ENCODE measurements around the gene ACTN2.

The ACTN2 gene

GRCh38 chr1:236691348-236691747 is 5.0 kb downstream of the ACTN2 start:
- no peak for DNase-seq (ENCODE audit: low read depth, low spot score)

- DNase-seq (ENCODE audit: low read depth, low spot score), result no peak
Measured at GRCh38 chr1:236692128-236692527, 5.8 kb downstream of the ACTN2 start.

- no peak for DNase-seq (ENCODE audit: low read depth, low spot score)
Measured at GRCh38 chr1:236692742-236693141, 6.4 kb downstream of the ACTN2 start.

GRCh38 chr1:236699366-236699765 is 13.1 kb downstream of the ACTN2 start:
- no peak for DNase-seq (ENCODE audit: low read depth, low spot score)

- no peak for DNase-seq (ENCODE audit: low read depth, low spot score)
Measured at GRCh38 chr1:236700903-236701302, 14.6 kb downstream of the ACTN2 start.

GRCh38 chr1:236701782-236702181 is 15.5 kb downstream of the ACTN2 start:
- no peak for DNase-seq (ENCODE audit: low read depth, low spot score)

- no peak for DNase-seq (ENCODE audit: low read depth, low spot score)
Measured at GRCh38 chr1:236702791-236703394, 16.6 kb downstream of the ACTN2 start.

- DNase-seq (ENCODE audit: low read depth, low spot score), result no peak
Measured at GRCh38 chr1:236705771-236706170, 19.5 kb downstream of the ACTN2 start.

- DNase-seq (ENCODE audit: low read depth, low spot score), result no peak
Measured at GRCh38 chr1:236706183-236706582, 19.9 kb downstream of the ACTN2 start.

GRCh38 chr1:236710328-236710892 is 24.1 kb downstream of the ACTN2 start:
- DNase-seq (ENCODE audit: low read depth, low spot score), result no peak

GRCh38 chr1:236716160-236716559 is 29.9 kb downstream of the ACTN2 start:
- no peak for DNase-seq (ENCODE audit: low read depth, low spot score)

GRCh38 chr1:236717811-236718210 is 31.5 kb downstream of the ACTN2 start:
- no peak for DNase-seq (ENCODE audit: low read depth, low spot score)

GRCh38 chr1:236718328-236718727 is 32.0 kb downstream of the ACTN2 start:
- DNase-seq (ENCODE audit: low read depth, low spot score), result no peak

- no peak for DNase-seq (ENCODE audit: low read depth, low spot score)
Measured at GRCh38 chr1:236720206-236720605, 33.9 kb downstream of the ACTN2 start.

GRCh38 chr1:236720611-236721010 is 34.3 kb downstream of the ACTN2 start:
- no peak for DNase-seq (ENCODE audit: low read depth, low spot score)

GRCh38 chr1:236724049-236724448 is 37.8 kb downstream of the ACTN2 start:
- no peak for DNase-seq (ENCODE audit: low read depth, low spot score)

- DNase-seq (ENCODE audit: low read depth, low spot score), result no peak
Measured at GRCh38 chr1:236724506-236724905, 38.2 kb downstream of the ACTN2 start.

GRCh38 chr1:236725668-236726067 is 39.4 kb downstream of the ACTN2 start:
- no peak for DNase-seq (ENCODE audit: low read depth, low spot score)

GRCh38 chr1:236727521-236727920 is 41.2 kb downstream of the ACTN2 start:
- no peak for DNase-seq (ENCODE audit: low read depth, low spot score)

GRCh38 chr1:236728752-236729151 is 42.5 kb downstream of the ACTN2 start:
- DNase-seq (ENCODE audit: low read depth, low spot score), result no peak

GRCh38 chr1:236733653-236734052 is 47.4 kb downstream of the ACTN2 start:
- DNase-seq (ENCODE audit: low read depth, low spot score), result no peak

GRCh38 chr1:236734141-236734765 is 48.0 kb downstream of the ACTN2 start:
- DNase-seq (ENCODE audit: low read depth, low spot score), result no peak

GRCh38 chr1:236736761-236737160 is 50.5 kb downstream of the ACTN2 start:
- no peak for DNase-seq (ENCODE audit: low read depth, low spot score)
